HG03442 (cell line): ENCODE measurements around the gene LMAN2L.

ENCODE experiments used
- ATAC-seq: cut with Tn5 transposase; IDR thresholded peaks from one replicate; pipeline ENCODE4 v1.9.1; 2021; ENCODE audit warnings: mild to moderate bottlenecking, moderate library complexity; ENCODE audit not compliant: unreplicated experiment

The LMAN2L gene

GRCh38 chr2:96716388-96716787 is 23.5 kb downstream of the LMAN2L start:
- no peak for ATAC-seq

GRCh38 chr2:96715658-96716057 is 24.2 kb downstream of the LMAN2L start:
- ATAC-seq, result no peak

- ATAC-seq, result no peak
Observed at GRCh38 chr2:96710985-96711384, 28.9 kb downstream of the LMAN2L start.

GRCh38 chr2:96703021-96703751 is 36.7 kb downstream of the LMAN2L start:
- no peak for ATAC-seq

GRCh38 chr2:96702098-96702785 is 37.6 kb downstream of the LMAN2L start:
- no peak for ATAC-seq

- no peak for ATAC-seq
Observed at GRCh38 chr2:96701636-96702035, 38.2 kb downstream of the LMAN2L start.

- no peak for ATAC-seq
Observed at GRCh38 chr2:96700086-96700485, 39.8 kb downstream of the LMAN2L start.

GRCh38 chr2:96699621-96700020 is 40.2 kb downstream of the LMAN2L start:
- ATAC-seq, result no peak

- no peak for ATAC-seq
Observed at GRCh38 chr2:96699021-96699420, 40.8 kb downstream of the LMAN2L start.

- ATAC-seq, result no peak
Observed at GRCh38 chr2:96698221-96698861, 41.5 kb downstream of the LMAN2L start.

GRCh38 chr2:96697476-96697875 is 42.4 kb downstream of the LMAN2L start:
- no peak for ATAC-seq

- no peak for ATAC-seq
Observed at GRCh38 chr2:96695602-96696001, 44.3 kb downstream of the LMAN2L start.

- no peak for ATAC-seq
Observed at GRCh38 chr2:96694816-96695455, 44.9 kb downstream of the LMAN2L start.

- ATAC-seq, result no peak
Observed at GRCh38 chr2:96694279-96694678, 45.6 kb downstream of the LMAN2L start.

GRCh38 chr2:96693286-96694200 is 46.3 kb downstream of the LMAN2L start:
- ATAC-seq, result no peak

GRCh38 chr2:96692094-96692971 is 47.5 kb downstream of the LMAN2L start:
- ATAC-seq, result no peak

- ATAC-seq, result no peak
Observed at GRCh38 chr2:96691022-96691612, 48.7 kb downstream of the LMAN2L start.

GRCh38 chr2:96690306-96691021 is 49.4 kb downstream of the LMAN2L start:
- ATAC-seq, result no peak
